ENCODE results near the gene ZC3H7A. TPM values are rescaled to one million over a fixed set of nuclear protein-coding genes. Genes with fewer than 3 reads are reported as not detected.

ZC3H7A gene
- total and polyA plus RNA-seq, 9 of the 15 experiments (the other 6 are each of a cell fraction or from before 2014, with no cell fraction given) = 19.8 to 49.1 (median 28.2) TPM

GRCh38 chr16:11797957-11798299 lies 870 bp upstream of the ZC3H7A start (continued):
- TF ChIP-seq CUX1 (CRISPR knock-in tag; IDR thresholded peaks at IDR 0.05) = no peak
- TF ChIP-seq KAT8 (IDR thresholded peaks at IDR 0.05; ENCODE audit: low read depth) = no peak
- TF ChIP-seq MEF2D (tag; conservative IDR thresholded peaks at IDR 0.05; ENCODE audit: low read depth) = no peak
- 0 out of 2 replicates have a peak, but pooled peaks have one; percentile 6 for TF ChIP-seq GATA2 (CRISPR knock-in tag; IDR thresholded peaks at IDR 0.05)
- no peak for TF ChIP-seq POLR3A (IDR thresholded peaks at IDR 0.05; ENCODE audit: borderline replicate concordance, extremely low read depth, insufficient read depth, insufficient read length)
- no peak for TF ChIP-seq C11orf30 (IDR thresholded peaks at IDR 0.05; ENCODE audit: low read depth)
- no peak for TF ChIP-seq SNAPC5 (CRISPR knock-in tag; IDR thresholded peaks at IDR 0.05)
- no peak for TF ChIP-seq PHTF2 (CRISPR knock-in tag; IDR thresholded peaks at IDR 0.05)
- no peak for TF ChIP-seq MCM7 (IDR thresholded peaks at IDR 0.05)
- peak; percentile 9; the same call in 1 of the 2 replicates for TF ChIP-seq OTX1 (CRISPR knock-in tag; IDR thresholded peaks at IDR 0.05)
